Type B pancreatic cell (in vitro differentiated cells): Measurements from ENCODE around the gene RARB. TPM values are rescaled to one million over a fixed set of nuclear protein-coding genes. Genes with fewer than 3 reads are reported as not detected.

Experiments
- DNase-seq: peaks from one replicate; pipeline ENCODE4 v3.0.0; 2021; ENCODE audit warnings: mixed read lengths; ENCODE audit not compliant: unreplicated experiment; ENCODE audit errors: extremely low spot score
- H3K27ac Mint-ChIP-seq: 2 replicates; pipeline ENCODE4 v1.8.0; 2021; ENCODE audit warnings: mild to moderate bottlenecking, mixed read lengths
- H3K27me3 Mint-ChIP-seq: 2 replicates; pipeline ENCODE4 v1.8.0; 2021; ENCODE audit warnings: mixed read lengths
- H3K36me3 Mint-ChIP-seq: 2 replicates; pipeline ENCODE4 v1.8.0; 2021; ENCODE audit warnings: mixed read lengths
- H3K4me1 Mint-ChIP-seq: one replicate; pipeline ENCODE4 v1.8.0; 2021; ENCODE audit warnings: mixed read lengths; ENCODE audit not compliant: unreplicated experiment
- H3K4me3 Mint-ChIP-seq: 2 replicates; pipeline ENCODE4 v1.8.0; 2021; ENCODE audit warnings: mild to moderate bottlenecking, mixed read lengths
- H3K9me3 Mint-ChIP-seq: 2 replicates; pipeline ENCODE4 v1.8.0; 2021; ENCODE audit warnings: mixed read lengths
- CTCF ChIP-seq: fragments of 200-600 bp; sonication (generic); conservative IDR thresholded peaks from 2 replicates; pipeline ENCODE4 v1.5.0; 2021; ENCODE audit warnings: antibody characterized with exemption, mild to moderate bottlenecking
- total RNA-seq: library from RNA; stranded (reverse); gene quantifications from 2 replicates; pipeline ENCODE4 v1.2.1, GENCODE V29; 2021; ENCODE audit warnings: low replicate concordance

The RARB gene
- total RNA-seq, 1 donor from 2014 or later: 28.2 TPM

- Mint-ChIP-seq H3K4me1 (peaks cover 35% of the 10 kb centered on the region), H3K36me3 (no peaks in the 10 kb centered on the region), H3K4me3 (peak overlapping the region; percentile 53), H3K9me3 (peaks cover 15% of the 10 kb centered on the region), H3K27ac (peak overlapping the region; percentile 35), H3K27me3 (no peaks in the 10 kb centered on the region)
- DNase-seq: no peak
- no peak for TF ChIP-seq CTCF
These were observed 42.1 kb upstream of the RARB start for GRCh38 chr3:25385807-25386460.

GRCh38 chr3:25386686-25387255 is 41.3 kb upstream of the RARB start:
- peaks cover 18% of the 10 kb centered on the region for H3K9me3 Mint-ChIP-seq
- H3K27me3 Mint-ChIP-seq: no peaks in the 10 kb centered on the region
- no peaks in the 10 kb centered on the region for H3K36me3 Mint-ChIP-seq
- no peak for DNase-seq
- H3K4me1 Mint-ChIP-seq: peaks cover 32% of the 10 kb centered on the region
- no peak overlapping the region for H3K4me3 Mint-ChIP-seq
- no peak for TF ChIP-seq CTCF
- peak overlapping the region; percentile 59 for H3K27ac Mint-ChIP-seq

- no peaks in the 10 kb centered on the region for H3K36me3 Mint-ChIP-seq
- no peaks in the 10 kb centered on the region for H3K27me3 Mint-ChIP-seq
- TF ChIP-seq CTCF: no peak
- H3K4me1 Mint-ChIP-seq: peaks cover 26% of the 10 kb centered on the region
- no peak overlapping the region for H3K4me3 Mint-ChIP-seq
- no peak overlapping the region for H3K27ac Mint-ChIP-seq
- peaks cover 25% of the 10 kb centered on the region for H3K9me3 Mint-ChIP-seq
- DNase-seq: no peak
These were observed 37.5 kb upstream of the RARB start for GRCh38 chr3:25390605-25391004.

- H3K9me3 Mint-ChIP-seq: peaks cover 11% of the 10 kb centered on the region
- H3K4me1 Mint-ChIP-seq: peaks cover 14% of the 10 kb centered on the region
- no peaks in the 10 kb centered on the region for H3K36me3 Mint-ChIP-seq
- no peaks in the 10 kb centered on the region for H3K27me3 Mint-ChIP-seq
- TF ChIP-seq CTCF: no peak
- no peak overlapping the region for H3K4me3 Mint-ChIP-seq
- peak overlapping the region; percentile 77 for H3K27ac Mint-ChIP-seq
- DNase-seq: no peak
These were observed 31.8 kb upstream of the RARB start for GRCh38 chr3:25396251-25396650.

- H3K9me3 Mint-ChIP-seq: peaks cover 9% of the 10 kb centered on the region
- H3K4me1 Mint-ChIP-seq: peaks cover 14% of the 10 kb centered on the region
- no peak overlapping the region for H3K4me3 Mint-ChIP-seq
- no peak for DNase-seq
- H3K27ac Mint-ChIP-seq: peak overlapping the region; percentile 77
- H3K36me3 Mint-ChIP-seq: no peaks in the 10 kb centered on the region
- H3K27me3 Mint-ChIP-seq: no peaks in the 10 kb centered on the region
- no peak for TF ChIP-seq CTCF
These were observed 31.4 kb upstream of the RARB start for GRCh38 chr3:25396686-25397085.
